ENCODE measurements around the gene CACNA2D3.

DNA sequence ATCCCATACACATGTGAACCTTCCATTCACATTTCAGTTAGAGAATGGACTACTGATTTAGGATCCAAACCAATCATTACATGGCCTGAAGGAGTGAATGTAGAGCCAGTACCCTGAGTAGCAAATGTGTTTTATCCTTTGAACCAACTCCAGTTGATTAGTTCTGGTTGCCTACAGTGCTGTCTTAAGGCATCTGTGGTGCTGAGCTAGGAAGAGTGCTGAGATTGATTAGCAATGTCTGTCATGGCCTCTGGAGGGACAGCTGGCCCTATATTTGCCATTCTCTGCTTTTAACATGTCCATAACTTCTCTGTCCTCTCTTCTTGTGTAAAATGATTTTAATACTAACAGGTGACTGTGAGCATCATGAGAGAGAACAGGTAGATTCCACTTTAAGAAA is 794.4 kb downstream of the CACNA2D3 start:
- TF ChIP-seq POLR2A (IDR thresholded peaks at IDR 0.05) = no peak
- no peak for TF ChIP-seq CTCF (IDR thresholded peaks at IDR 0.05)
